Tibial nerve (tissue), 4 donors: Measurements from ENCODE around the gene KLC1. TPM values are rescaled to one million over a fixed set of nuclear protein-coding genes. Genes with fewer than 3 reads are reported as not detected.

Experiments
- DNase-seq, 2 donors: peaks; one replicate each; pipeline ENCODE4 v3.0.0-alpha.2; 2019; ENCODE audit warnings: low spot score in 2 of 2
- H3K27ac ChIP-seq, 4 donors: fragments of 200-600 bp; sonication (generic) in 3 of 4; one replicate each; pipeline ENCODE4 v1.5.1; 2017 to 2019; ENCODE audit warnings: mild to moderate bottlenecking in 1 of 4
- H3K27me3 ChIP-seq, 2 donors: fragments of 200-600 bp; sonication (generic) in 1 of 2; one replicate each; pipeline versions ENCODE4 v1.5.1 to v1.6.0; 2017 to 2019
- H3K36me3 ChIP-seq, 3 donors: fragments of 200-600 bp; sonication (generic); one replicate each; pipeline ENCODE4 v1.5.1; 2018 to 2019
- H3K4me1 ChIP-seq, 4 donors: fragments of 200-600 bp; sonication (generic) in 3 of 4; one replicate each; pipeline ENCODE4 v1.5.1; 2017 to 2019
- H3K4me3 ChIP-seq, 4 donors: fragments of 200-600 bp; sonication (generic) in 3 of 4; one replicate each; pipeline ENCODE4 v1.5.1; 2017 to 2019; ENCODE audit warnings: mild to moderate bottlenecking in 1 of 4, moderate library complexity in 1 of 4
- H3K9me3 ChIP-seq, 4 donors: fragments of 200-600 bp; sonication (generic) in 3 of 4; one replicate each; pipeline ENCODE4 v1.5.1; 2017 to 2019
- EP300 ChIP-seq, 2 donors: sonication (generic); formaldehyde crosslinking; IDR thresholded peaks; one replicate each; pipeline ENCODE4 v1.6.1; 2017; ENCODE audit warnings: antibody characterized with exemption in 2 of 2, mild to moderate bottlenecking in 1 of 2
- POLR2A ChIP-seq, 2 donors: fragments of 450-650 bp; IDR thresholded peaks; one replicate each; pipeline ENCODE4 v1.6.1; 2017; ENCODE audit warnings: antibody characterized with exemption in 2 of 2, mild to moderate bottlenecking in 2 of 2, moderate library complexity in 2 of 2
- WGBS, 2 donors: methylation state at CpG; one replicate each; pipeline ENCODE4 v1.1.5; 2018; 5-methylcytosine and 5-hydroxymethylcytosine counted together
- total RNA-seq, 4 donors: library from RNA; depleted of rRNA; stranded (reverse); fragments of >200 nt; gene quantifications; one replicate each; pipeline ENCODE4 v1.1.0, GENCODE V29; 2016
- TF ChIP-seq, protein P1 (sequence below), 5 experiments: fragments of 200-600 bp in 3 of 5; fragments of 450-650 bp in 2 of 5; sonication (generic) in 3 of 5; IDR thresholded peaks; one replicate each; pipeline ENCODE4 v1.5.1; 2016 to 2019; ENCODE audit warnings: antibody characterized with exemption in 5 of 5, mild to moderate bottlenecking in 3 of 5, moderate library complexity in 2 of 5

The KLC1 gene
- total RNA-seq, 4 donors from 2014 or later = 402 to 561 (median 495) TPM

GRCh38 chr14:103707329-103708263 is 78.6 kb downstream of the KLC1 start:
- Histone ChIP-seq H3K36me3 (peaks cover 0 to 76% (median 4%) of the 10 kb centered on the region in 3 donors), H3K4me3 (no peak overlapping the region), H3K27me3 (no peaks in the 10 kb centered on the region), H3K4me1 (peaks cover 0 to 42% (median 2%) of the 10 kb centered on the region in 4 donors), H3K27ac (no peak overlapping the region), H3K9me3 (no peaks in the 10 kb centered on the region)
- DNase-seq = no peak
- WGBS, 2 donors = 81 to 85% methylated on average over 14 to 26 of the region's 29 CpGs
- TF ChIP-seq EP300 (IDR thresholded peaks at IDR 0.05) (no peak), POLR2A (IDR thresholded peaks at IDR 0.05) (no peak)
- TF ChIP-seq, protein P1, sequence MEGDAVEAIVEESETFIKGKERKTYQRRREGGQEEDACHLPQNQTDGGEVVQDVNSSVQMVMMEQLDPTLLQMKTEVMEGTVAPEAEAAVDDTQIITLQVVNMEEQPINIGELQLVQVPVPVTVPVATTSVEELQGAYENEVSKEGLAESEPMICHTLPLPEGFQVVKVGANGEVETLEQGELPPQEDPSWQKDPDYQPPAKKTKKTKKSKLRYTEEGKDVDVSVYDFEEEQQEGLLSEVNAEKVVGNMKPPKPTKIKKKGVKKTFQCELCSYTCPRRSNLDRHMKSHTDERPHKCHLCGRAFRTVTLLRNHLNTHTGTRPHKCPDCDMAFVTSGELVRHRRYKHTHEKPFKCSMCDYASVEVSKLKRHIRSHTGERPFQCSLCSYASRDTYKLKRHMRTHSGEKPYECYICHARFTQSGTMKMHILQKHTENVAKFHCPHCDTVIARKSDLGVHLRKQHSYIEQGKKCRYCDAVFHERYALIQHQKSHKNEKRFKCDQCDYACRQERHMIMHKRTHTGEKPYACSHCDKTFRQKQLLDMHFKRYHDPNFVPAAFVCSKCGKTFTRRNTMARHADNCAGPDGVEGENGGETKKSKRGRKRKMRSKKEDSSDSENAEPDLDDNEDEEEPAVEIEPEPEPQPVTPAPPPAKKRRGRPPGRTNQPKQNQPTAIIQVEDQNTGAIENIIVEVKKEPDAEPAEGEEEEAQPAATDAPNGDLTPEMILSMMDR (IDR thresholded peaks at IDR 0.05) = no peak

DNA sequence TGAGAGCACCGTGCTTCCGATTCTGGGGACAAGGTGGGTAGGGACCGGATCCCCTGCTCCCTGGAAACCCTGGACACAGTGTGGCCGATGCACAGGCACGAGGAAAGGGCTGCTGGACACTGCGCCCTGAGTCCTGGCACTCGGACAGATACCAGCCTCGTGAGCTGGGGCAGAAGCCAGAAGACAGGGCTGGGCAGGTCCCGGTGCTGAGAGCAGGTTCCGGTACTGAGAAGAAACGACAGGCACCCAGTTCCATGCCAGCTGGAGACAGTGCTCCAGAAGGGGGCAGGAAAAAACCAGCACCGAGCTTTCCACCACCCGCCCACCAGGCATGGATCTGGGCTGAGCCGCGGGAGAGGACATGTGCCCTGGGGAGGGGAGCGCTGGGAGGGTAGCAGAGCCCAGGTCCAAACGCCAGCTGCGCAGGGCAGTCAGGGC is 79.8 kb downstream of the KLC1 start:
- peak overlapping the region in 2 of 4 donors; percentile 17 to 50 for H3K27ac ChIP-seq
- TF ChIP-seq, protein P1 (IDR thresholded peaks at IDR 0.05) = no peak
- TF ChIP-seq POLR2A (IDR thresholded peaks at IDR 0.05) (no peak), EP300 (IDR thresholded peaks at IDR 0.05) (no peak)
- no peak overlapping the region for H3K4me3 ChIP-seq

DNA sequence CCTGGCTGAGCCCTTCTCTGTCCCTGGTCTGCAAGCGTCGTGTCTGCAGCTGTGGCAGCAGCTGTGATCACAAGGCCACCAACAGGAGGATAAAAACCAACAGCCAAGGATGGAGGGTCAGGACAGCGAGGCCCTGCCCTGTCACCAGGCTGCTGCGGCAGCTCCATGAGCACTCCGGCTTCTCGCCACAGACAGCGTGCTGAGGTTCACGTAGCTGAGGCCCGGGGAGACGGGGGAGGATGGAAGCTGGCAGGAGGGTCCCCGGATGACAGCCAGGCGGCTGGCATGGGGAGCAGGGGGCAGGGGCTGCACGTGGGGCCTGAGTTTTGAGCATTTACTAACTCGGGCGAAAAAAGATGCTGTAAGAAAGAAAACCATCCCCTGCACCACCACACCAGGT is 80.8 kb downstream of the KLC1 start:
- Histone ChIP-seq H3K36me3 (peaks cover 0 to 54% (median 4%) of the 10 kb centered on the region in 3 donors), H3K4me1 (peaks cover 0 to 46% (median 7%) of the 10 kb centered on the region in 4 donors), H3K9me3 (no peaks in the 10 kb centered on the region), H3K27ac (no peak overlapping the region), H3K4me3 (no peak overlapping the region), H3K27me3 (no peaks in the 10 kb centered on the region)
- TF ChIP-seq POLR2A (IDR thresholded peaks at IDR 0.05) (no peak), EP300 (IDR thresholded peaks at IDR 0.05) (no peak)
- TF ChIP-seq, protein P1 (IDR thresholded peaks at IDR 0.05) = no peak
- no peak for DNase-seq
- 90 to 91% methylated on average over 13 to 15 of the region's 15 CpGs for WGBS, 2 donors

More for the DNA sequence above, 79.8 kb downstream of the KLC1 start:
- peaks cover 0 to 40% (median 2%) of the 10 kb centered on the region in 4 donors for H3K4me1 ChIP-seq
- no peak for DNase-seq
- H3K9me3 ChIP-seq = no peaks in the 10 kb centered on the region
- 62 to 64% methylated on average over 18 of the region's 18 CpGs for WGBS, 2 donors
- peaks cover 0 to 64% (median 4%) of the 10 kb centered on the region in 3 donors for H3K36me3 ChIP-seq
- no peaks in the 10 kb centered on the region for H3K27me3 ChIP-seq

DNA sequence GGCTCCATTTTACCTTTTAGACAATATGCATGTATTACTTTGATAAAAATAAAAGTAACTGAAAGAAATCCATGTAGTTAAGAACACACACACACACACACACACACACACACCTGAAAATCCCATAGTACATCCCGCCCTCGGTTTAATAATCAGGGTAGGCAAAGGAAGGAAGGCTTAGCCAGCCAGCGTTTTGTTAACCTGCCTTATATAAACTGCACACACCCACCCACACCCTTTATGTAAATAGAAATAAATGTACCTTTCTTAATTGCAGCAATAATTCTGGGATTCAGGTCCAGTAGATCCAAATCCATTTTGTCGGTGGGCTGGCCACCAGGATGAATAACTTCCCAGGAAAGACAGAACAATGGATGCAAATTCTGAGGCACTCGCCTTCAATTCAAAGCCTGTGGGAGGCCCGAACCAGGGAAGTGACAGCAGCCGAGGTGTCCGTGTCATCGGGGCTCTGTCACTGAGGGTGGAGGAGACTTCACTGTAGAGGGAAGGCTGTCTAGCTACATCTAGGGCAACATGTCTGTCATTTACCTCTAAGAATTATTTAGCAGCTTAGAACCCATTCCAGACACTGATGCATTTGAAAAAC is 81.9 kb downstream of the KLC1 start:
- H3K9me3 ChIP-seq = no peaks in the 10 kb centered on the region
- DNase-seq = no peak
- peak overlapping the region in 1 of 4 donors; percentile 70 for H3K27ac ChIP-seq
- peaks cover 0 to 49% (median 8%) of the 10 kb centered on the region in 4 donors for H3K4me1 ChIP-seq
- 57 to 70% methylated on average over 9 of the region's 9 CpGs for WGBS, 2 donors
- H3K27me3 ChIP-seq = no peaks in the 10 kb centered on the region
- no peak overlapping the region for H3K4me3 ChIP-seq
- no peak for TF ChIP-seq EP300 (IDR thresholded peaks at IDR 0.05)
- no peak for TF ChIP-seq POLR2A (IDR thresholded peaks at IDR 0.05)
- TF ChIP-seq, protein P1 (IDR thresholded peaks at IDR 0.05) = no peak
- peaks cover 0 to 43% (median 4%) of the 10 kb centered on the region in 3 donors for H3K36me3 ChIP-seq
